B cell (primary cell): ENCODE measurements around the gene ZSWIM6. TPM values are rescaled to one million over a fixed set of nuclear protein-coding genes. Genes with fewer than 3 reads are reported as not detected.

Source experiments
- ATAC-seq: fragments of 200-7000 bp; cut with Tn5 transposase; one replicate; pipeline ENCODE4 v1.10.0; 2021; ENCODE audit warnings: low read depth, mild to moderate bottlenecking, moderate number of reproducible peaks, moderate library complexity
- CTCF ChIA-PET: fragments of 350-600 bp; sonication (Branson Sonifier 250); formaldehyde crosslinking; loops from one replicate; lab custom pipeline; 2021; ENCODE audit warnings: antibody characterized with exemption, inconsistent platforms; lab: Charles Lee
- POLR2A ChIA-PET: fragments of 350-600 bp; sonication (Branson Sonifier 250); formaldehyde crosslinking; loops from one replicate; lab custom pipeline; 2021; ENCODE audit warnings: antibody characterized with exemption; lab: Charles Lee
- DNase-seq: peaks from one replicate; pipeline ENCODE4 v3.0.0; 2013
- H2AFZ ChIP-seq: 2 replicates; pipeline ENCODE4 v1.6.1; 2012; ENCODE audit warnings: mild to moderate bottlenecking, low read depth, low read length; ENCODE audit not compliant: insufficient read depth, poor library complexity, severe bottlenecking
- H3K27ac ChIP-seq, 2 donors: 1 replicate in 1 of 2; 2 replicates in 1 of 2; pipeline ENCODE4 v1.5.1; 2012 to 2013; ENCODE audit warnings: low read length in 2 of 2, mild to moderate bottlenecking in 2 of 2, moderate library complexity in 1 of 2
- H3K27me3 ChIP-seq, 4 experiments: fragments of 200-600 bp in 1 of 4; sonication (generic) in 1 of 4; replicated peaks in 1 of 4; 1 replicate in 2 of 4; 2 replicates in 2 of 4; pipeline versions ENCODE4 v1.6.1 to v1.7.0; 2013 to 2016; ENCODE audit warnings: low read length in 3 of 4, mild to moderate bottlenecking in 2 of 4, mixed read lengths in 1 of 4, moderate library complexity in 1 of 4; ENCODE audit not compliant: insufficient read depth in 4 of 4, control insufficient read depth in 3 of 4; ENCODE audit errors: control extremely low read depth in 1 of 4
- H3K36me3 ChIP-seq, 2 experiments: replicated peaks in 1 of 2; 1 replicate in 1 of 2; 2 replicates in 1 of 2; pipeline versions ENCODE4 v1.6.1 to v1.7.1; 2013; ENCODE audit warnings: low read length in 1 of 2; ENCODE audit not compliant: insufficient read depth in 2 of 2, control insufficient read depth in 1 of 2; ENCODE audit errors: control extremely low read depth in 1 of 2, extremely low read depth in 1 of 2
- H3K4me1 ChIP-seq, 2 donors: fragments of 200-600 bp in 1 of 2; sonication (generic) in 1 of 2; 1 replicate in 1 of 2; 2 replicates in 1 of 2; pipeline versions ENCODE4 v1.5.1 to v1.6.1; 2013 to 2017; ENCODE audit warnings: low read length in 2 of 2; ENCODE audit not compliant: control insufficient read depth in 2 of 2, insufficient read depth in 2 of 2
- H3K4me2 ChIP-seq: replicated peaks from 2 replicates; pipeline ENCODE3; 2012; ENCODE audit warnings: mild to moderate bottlenecking, low read depth, low read length; ENCODE audit not compliant: poor library complexity, severe bottlenecking
- H3K4me3 ChIP-seq, 5 experiments: fragments of 200-600 bp in 1 of 5; sonication (generic) in 1 of 5; 1 replicate in 3 of 5; 2 replicates in 2 of 5; pipeline versions ENCODE4 v1.5.1 to v1.7.0; 2011 to 2016; ENCODE audit warnings: low read length in 4 of 5, mild to moderate bottlenecking in 4 of 5, low read depth in 2 of 5, control low read depth in 1 of 5, moderate library complexity in 1 of 5; ENCODE audit not compliant: insufficient read depth in 1 of 5; ENCODE audit errors: control extremely low read depth in 1 of 5, extremely low read depth in 1 of 5
- H3K79me2 ChIP-seq: fragments of 200-600 bp; sonication (generic); one replicate; pipeline ENCODE4 v1.6.0; 2016; ENCODE audit warnings: low read length; ENCODE audit not compliant: control insufficient read depth, insufficient read depth
- H3K9ac ChIP-seq: fragments of 200-600 bp; sonication (generic); 2 replicates; pipeline ENCODE4 v1.6.1; 2017; ENCODE audit warnings: mild to moderate bottlenecking, low read length, moderate library complexity
- H3K9me3 ChIP-seq, 3 donors: one replicate each; pipeline versions ENCODE4 v1.6.1 to v1.7.1; 2013; ENCODE audit warnings: low read length in 2 of 3; ENCODE audit not compliant: control insufficient read depth in 2 of 3, insufficient read depth in 1 of 3; ENCODE audit errors: control extremely low read depth in 1 of 3
- H4K20me1 ChIP-seq: 2 replicates; pipeline ENCODE4 v1.6.0; 2012; ENCODE audit warnings: mild to moderate bottlenecking, low read length; ENCODE audit not compliant: insufficient read depth, control insufficient read depth, poor library complexity, severe bottlenecking
- H3K27ac Mint-ChIP-seq: one replicate; pipeline ENCODE4 v1.8.0; 2021; ENCODE audit warnings: mixed read lengths
- H3K27me3 Mint-ChIP-seq: one replicate; pipeline ENCODE4 v1.8.0; 2021; ENCODE audit warnings: mixed read lengths
- H3K4me1 Mint-ChIP-seq: one replicate; pipeline ENCODE4 v1.8.0; 2021; ENCODE audit warnings: mixed read lengths
- H3K4me3 Mint-ChIP-seq: one replicate; pipeline ENCODE4 v1.8.0; 2021; ENCODE audit warnings: mixed read lengths
- H3K9me3 Mint-ChIP-seq: one replicate; pipeline ENCODE4 v1.8.0; 2022; ENCODE audit warnings: mixed read lengths; ENCODE audit not compliant: insufficient read depth
- CTCF ChIP-seq: fragments of 200-600 bp; IDR thresholded peaks from one replicate; pipeline ENCODE4 v1.8.0; 2022; ENCODE audit warnings: antibody characterized with exemption, mild to moderate bottlenecking
- EZH2 ChIP-seq: IDR thresholded peaks from 2 replicates; pipeline ENCODE4 v1.6.1; 2012; ENCODE audit warnings: borderline replicate concordance, low read depth, mild to moderate bottlenecking, moderate library complexity, low read length; ENCODE audit not compliant: insufficient read depth, poor library complexity, severe bottlenecking
- WGBS: methylation state at CpG from one replicate; pipeline ENCODE4 v1.1.5; 2013; ENCODE audit warnings: missing lambda C conversion rate; ENCODE audit not compliant: insufficient coverage; 5-methylcytosine and 5-hydroxymethylcytosine counted together
- intact Hi-C: fragments of 100-400 bp; cut with micrococcal nuclease; formaldehyde crosslinking; loops from one replicate; pipeline ENCODE4 v1.10.0; 2022
- polyA plus RNA-seq: library from polyadenylated mRNA; depleted of rRNA; stranded (reverse); fragments of >200 nt; gene quantifications from 2 replicates; pipeline ENCODE4 v1.2.3, GENCODE V29; 2012
- total RNA-seq, 2 donors: library from RNA; stranded (reverse); fragments of 120-200 nt in 1 of 2; gene quantifications; 1 replicate in 1 of 2; 2 replicates in 1 of 2; pipeline versions ENCODE4 v1.2.3 to v1.2.4, GENCODE V29; 2013 to 2022

The ZSWIM6 gene
- total and polyA plus RNA-seq, 2 donors (not counting 1 experiment from before 2014, with no cell fraction given): 7.9 to 16.4 TPM

- ChIA-PET CTCF (no interaction called here), POLR2A (no interaction called here)
- Histone ChIP-seq H3K79me2 (peaks cover 75% of the 10 kb centered on the region), H3K4me3 (no peak overlapping the region), H2AFZ (no peak overlapping the region), H4K20me1 (peaks cover 33% of the 10 kb centered on the region), H3K4me2 (no peak overlapping the region), H3K9ac (no peak overlapping the region), H3K27ac (no peak overlapping the region), H3K9me3 (no peaks in the 10 kb centered on the region), H3K36me3 (no peaks in the 10 kb centered on the region), H3K4me1 (no peaks in the 10 kb centered on the region), H3K27me3 (no peaks in the 10 kb centered on the region)
- H3K4me3 Mint-ChIP-seq: no peak overlapping the region
- no peak overlapping the region for H3K27ac Mint-ChIP-seq
- ATAC-seq (no peak), DNase-seq (no peak)
- H3K9me3 Mint-ChIP-seq: no peaks in the 10 kb centered on the region
- peaks cover 25% of the 10 kb centered on the region for H3K4me1 Mint-ChIP-seq
- 100% methylated on average over 1 of the region's 1 CpG for WGBS
- no peaks in the 10 kb centered on the region for H3K27me3 Mint-ChIP-seq
- intact Hi-C loops: no loop called here
- TF ChIP-seq EZH2 (no peak), CTCF (no peak)
These were observed 97.8 kb downstream of the ZSWIM6 start for GRCh38 chr5:61429906-61430305.

GRCh38 chr5:61431923-61432620 is 100.0 kb downstream of the ZSWIM6 start:
- CTCF ChIA-PET: no interaction called here
- no peak overlapping the region for H2AFZ ChIP-seq
- H3K4me3 ChIP-seq: no peak overlapping the region
- no peak overlapping the region for H3K27ac ChIP-seq
- H3K27me3 ChIP-seq: no peaks in the 10 kb centered on the region
- no peak for DNase-seq
- H3K79me2 ChIP-seq: peaks cover 80% of the 10 kb centered on the region
- no peak overlapping the region for H3K27ac Mint-ChIP-seq
- H3K4me1 ChIP-seq: no peaks in the 10 kb centered on the region
- peaks cover 28% of the 10 kb centered on the region for H3K4me1 Mint-ChIP-seq
- H3K4me3 Mint-ChIP-seq: no peak overlapping the region
- H3K27me3 Mint-ChIP-seq: no peaks in the 10 kb centered on the region
- no peak for ATAC-seq
- H3K36me3 ChIP-seq: no peaks in the 10 kb centered on the region
- POLR2A ChIA-PET: no interaction called here
- H4K20me1 ChIP-seq: peaks cover 28% of the 10 kb centered on the region
- TF ChIP-seq CTCF (no peak), EZH2 (no peak)
- 92% methylated on average over 5 of the region's 6 CpGs for WGBS
- H3K4me2 ChIP-seq: no peak overlapping the region
- no peaks in the 10 kb centered on the region for H3K9me3 ChIP-seq
- intact Hi-C loops: no loop called here
- no peaks in the 10 kb centered on the region for H3K9me3 Mint-ChIP-seq
- H3K9ac ChIP-seq: no peak overlapping the region
